Middle frontal gyrus (tissue), 1 donor: ENCODE measurements around the gene RGMB.

ENCODE experiments used
- DNase-seq: peaks from one replicate; pipeline ENCODE4 v3.0.0-alpha.2; 2015; ENCODE audit warnings: low spot score; ENCODE audit errors: extremely low spot score

Gene RGMB

GRCh38 chr5:98768160-98768959 is 5.1 kb upstream of the RGMB start:
- peak; percentile 55 for DNase-seq

DNA sequence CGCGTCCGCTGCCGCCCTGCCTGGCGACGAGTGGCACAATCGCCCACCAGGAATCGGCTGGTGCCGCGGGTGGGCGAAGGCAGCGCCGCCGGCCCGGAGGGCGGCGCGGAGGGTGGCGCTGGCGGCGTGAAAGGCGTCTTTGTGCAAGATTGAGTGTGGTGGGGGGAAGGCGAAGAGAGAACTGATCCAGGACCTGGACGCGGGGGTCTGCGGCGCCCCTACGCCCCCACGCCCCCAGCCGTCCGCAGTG is 4.6 kb upstream of the RGMB start:
- DNase-seq, result no peak

DNA sequence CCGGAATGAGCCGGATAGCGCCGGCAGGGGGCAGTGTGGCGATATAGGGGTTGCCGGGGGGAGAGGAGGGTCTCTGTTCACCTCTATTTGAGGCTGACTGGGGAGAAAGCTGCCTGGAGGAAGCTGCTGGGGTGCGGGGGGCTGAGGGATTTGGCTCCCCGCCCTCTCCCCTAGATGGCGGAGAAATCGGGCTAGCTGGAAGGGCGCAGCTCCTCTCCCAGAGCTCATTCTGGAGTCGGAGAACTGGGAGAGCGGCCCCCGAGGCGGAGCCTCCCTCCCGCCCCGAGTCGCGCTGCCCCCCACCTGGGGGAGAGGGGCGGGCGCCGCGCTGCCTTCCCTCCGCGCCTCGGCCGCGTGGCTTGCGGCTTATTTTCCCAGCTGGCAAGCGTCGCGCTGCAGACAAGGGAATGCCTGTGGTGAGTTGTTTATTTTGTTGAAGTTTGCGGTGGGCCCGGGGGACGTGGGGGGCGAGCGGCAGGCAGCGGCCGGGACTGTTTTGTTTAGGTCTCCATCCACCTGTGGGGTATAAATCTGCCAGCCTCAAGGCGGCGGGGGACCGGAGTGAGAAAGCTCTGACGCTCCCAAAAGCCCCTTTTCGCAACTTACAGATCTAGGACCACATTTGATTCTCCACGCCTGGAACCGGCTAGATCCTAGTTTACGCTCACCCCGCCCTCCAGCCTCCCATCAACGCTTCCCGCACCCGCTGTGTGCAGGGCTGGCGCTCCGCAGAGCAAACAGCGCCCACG is 4.1 kb upstream of the RGMB start:
- DNase-seq, result no peak

GRCh38 chr5:98769959-98770208 is 3.6 kb upstream of the RGMB start:
- DNase-seq, result no peak

GRCh38 chr5:98770209-98770910 is 3.1 kb upstream of the RGMB start:
- no peak for DNase-seq

DNA sequence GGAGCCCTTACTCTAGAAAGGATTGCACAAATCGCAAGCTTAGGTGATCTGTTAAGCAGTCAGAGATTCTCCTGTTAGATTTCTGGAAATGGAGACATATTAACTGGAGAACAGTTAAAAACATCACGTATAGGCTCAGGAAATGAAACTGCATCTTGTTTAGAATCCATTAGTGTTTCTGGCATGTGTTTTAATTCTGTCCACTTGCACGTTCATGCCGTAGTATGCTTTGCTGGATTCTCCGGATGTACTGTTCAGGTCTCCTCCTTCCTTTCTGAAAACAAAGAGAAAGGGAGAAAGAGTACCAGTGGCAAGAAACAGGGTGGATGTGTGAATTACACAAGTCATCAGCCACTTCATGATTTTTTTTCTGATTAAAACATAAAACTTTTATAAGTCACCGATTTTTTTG is 2.5 kb upstream of the RGMB start:
- DNase-seq, result no peak

DNA sequence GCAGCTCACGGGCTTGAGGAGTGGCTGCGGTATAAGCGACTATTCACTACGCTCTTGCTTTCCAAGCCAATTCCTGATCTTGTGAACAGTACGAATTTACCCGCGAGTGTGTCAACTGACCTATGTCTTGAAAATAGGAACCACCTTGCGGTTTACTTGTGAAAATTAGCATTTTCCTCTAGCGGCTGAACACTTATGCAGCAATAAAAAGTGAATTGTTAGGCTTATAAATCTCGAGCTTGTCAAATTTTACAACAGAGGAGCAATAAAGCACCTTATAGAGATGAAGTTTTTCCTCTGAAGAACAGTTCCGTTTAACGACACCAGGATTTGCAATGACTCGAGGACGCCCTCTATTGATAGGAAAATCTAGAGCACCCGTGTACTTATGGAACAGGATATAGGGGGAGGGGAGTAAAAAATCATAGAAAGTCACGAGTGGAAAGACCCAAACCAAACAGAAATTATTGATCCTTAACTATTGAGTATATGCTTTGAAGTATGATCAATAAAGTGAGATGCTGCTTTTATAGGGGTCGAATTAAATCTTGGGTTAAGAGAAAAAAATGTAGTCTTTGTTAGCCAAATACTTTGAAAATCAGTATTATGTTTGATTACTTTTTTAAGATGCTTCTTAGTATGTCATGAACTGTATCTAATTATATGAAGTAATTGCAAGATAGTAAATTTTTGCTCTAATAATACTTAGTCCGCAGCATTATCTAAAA is 1.9 kb upstream of the RGMB start:
- DNase-seq, result peak; percentile 84

DNA sequence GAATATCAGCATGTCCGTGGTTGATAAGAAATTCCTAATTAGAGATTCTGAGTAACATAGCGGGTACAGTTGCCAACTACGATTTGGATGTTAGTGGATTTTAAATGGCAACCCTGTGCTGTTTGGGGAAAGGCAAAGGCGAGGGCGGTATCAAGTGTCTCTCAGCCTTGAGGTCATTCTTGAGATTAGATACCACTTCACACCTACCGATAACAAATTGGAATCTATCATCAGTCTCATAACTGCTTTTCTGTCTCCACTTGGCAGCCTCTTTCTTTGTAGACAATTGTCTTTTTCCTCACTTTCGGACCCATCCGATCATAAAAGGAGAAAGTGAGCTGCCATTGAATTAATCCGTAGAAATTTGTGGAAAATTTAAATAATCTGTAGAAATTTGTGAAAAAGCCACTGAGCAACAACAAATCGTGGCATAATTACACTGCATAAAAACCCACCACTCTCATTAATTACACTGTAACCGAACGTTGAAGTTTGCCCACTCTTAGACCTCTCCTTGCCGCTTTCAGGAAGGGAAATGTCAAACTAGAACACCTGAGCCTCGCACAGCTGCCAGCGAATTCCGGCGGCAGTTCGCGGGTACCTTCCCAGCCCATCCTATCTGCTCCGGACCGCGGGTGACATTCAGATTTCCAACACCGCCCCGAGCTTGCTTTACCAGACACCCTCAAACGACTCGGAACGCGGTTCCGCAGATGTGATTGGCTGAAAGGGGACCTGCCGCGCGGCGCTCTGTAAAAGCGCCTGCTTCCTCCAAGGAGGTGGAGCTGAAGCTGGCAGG is 849 bp upstream of the RGMB start:
- peak; percentile 35 for DNase-seq

DNA sequence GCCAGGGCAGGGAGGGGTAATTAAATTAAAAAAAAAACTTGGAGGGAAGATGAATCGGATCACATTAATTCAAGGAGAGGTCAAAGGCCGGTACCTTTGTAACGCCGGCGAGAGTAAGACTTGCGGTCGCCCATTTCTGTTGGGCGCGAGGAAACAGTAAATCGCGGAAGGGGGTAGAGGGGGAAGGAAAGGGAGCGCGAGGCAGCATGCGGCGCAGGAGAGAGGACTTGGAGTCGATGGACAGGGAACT is 324 bp upstream of the RGMB start:
- DNase-seq, result no peak

DNA sequence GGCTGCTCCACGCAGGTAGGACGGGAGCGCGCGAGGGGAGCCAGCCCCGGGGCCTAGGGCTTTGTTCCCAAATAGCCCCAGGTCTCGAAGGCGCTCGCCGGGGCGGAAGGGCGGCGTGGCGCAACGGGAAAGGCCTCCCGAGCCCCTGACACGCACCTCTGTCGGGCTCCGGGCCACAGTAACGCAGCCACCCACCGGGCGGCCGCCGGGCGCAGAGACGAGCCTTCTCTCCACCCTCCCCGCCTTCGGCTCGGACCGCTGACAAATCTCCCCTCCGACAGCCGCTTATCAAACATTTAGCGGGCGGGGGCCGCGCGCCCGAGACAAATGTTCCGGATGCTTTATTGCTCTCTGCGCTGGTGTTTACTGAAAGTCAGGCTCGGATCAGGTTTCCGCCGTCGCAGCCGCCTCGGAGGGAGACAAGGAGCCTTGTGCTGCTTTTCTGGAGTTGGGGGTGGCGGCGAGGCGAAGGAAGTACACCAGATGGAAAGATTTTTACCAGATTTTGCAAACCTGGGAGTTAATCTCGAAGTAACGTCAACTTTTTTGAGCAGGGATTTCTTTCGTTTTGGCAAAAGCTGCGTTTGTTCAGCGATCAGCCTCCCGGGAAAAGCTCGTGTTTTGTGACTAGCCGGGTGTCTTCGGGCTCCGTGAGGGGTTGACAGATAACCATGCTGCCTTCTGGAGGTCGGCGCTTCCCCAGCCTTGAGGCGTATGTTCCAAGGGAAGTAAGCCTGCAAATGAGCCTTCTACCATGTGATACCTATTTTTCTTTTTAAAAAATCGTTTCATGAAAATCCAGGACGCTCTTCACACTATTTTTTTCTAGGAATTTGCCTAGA is 950 bp downstream of the RGMB start:
- DNase-seq, result no peak

DNA sequence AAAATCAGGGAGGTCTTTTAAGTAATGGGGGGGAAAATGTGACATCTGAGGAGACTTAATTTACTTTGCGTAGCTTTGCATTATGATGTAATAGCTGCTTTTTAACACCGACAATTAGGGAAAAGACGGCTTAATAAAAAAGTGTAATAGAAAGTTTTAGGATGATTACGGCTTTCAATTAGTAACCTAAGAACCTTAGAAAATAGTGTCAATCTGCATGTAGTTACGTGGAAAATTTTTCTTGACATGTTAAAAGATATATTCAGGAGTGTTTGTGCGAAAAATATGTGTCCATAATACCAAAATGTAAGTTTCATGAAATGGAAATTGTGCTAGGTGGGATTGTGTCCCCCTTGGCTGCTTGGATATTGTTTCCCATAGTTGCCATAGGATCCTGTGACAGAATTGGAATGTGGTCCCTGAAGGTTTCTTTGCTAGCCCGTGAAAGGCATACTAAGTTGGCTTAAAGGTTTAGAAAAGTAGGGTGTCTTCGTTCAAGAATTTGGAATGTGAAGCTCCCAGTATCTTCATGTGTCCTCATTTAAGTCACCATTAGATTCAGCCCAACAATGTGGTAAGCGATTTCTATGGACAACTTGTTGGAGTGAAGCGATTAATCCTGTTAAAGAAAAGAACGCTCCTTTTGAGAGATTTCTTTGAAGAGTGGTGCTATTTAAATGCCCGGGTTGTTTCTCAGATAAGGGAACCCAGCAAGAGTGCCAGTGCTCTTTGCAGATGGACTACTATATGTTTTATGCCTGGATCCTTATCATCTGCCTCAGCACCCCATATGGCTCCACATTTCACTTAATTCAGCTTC is 2.0 kb downstream of the RGMB start:
- DNase-seq, result no peak

DNA sequence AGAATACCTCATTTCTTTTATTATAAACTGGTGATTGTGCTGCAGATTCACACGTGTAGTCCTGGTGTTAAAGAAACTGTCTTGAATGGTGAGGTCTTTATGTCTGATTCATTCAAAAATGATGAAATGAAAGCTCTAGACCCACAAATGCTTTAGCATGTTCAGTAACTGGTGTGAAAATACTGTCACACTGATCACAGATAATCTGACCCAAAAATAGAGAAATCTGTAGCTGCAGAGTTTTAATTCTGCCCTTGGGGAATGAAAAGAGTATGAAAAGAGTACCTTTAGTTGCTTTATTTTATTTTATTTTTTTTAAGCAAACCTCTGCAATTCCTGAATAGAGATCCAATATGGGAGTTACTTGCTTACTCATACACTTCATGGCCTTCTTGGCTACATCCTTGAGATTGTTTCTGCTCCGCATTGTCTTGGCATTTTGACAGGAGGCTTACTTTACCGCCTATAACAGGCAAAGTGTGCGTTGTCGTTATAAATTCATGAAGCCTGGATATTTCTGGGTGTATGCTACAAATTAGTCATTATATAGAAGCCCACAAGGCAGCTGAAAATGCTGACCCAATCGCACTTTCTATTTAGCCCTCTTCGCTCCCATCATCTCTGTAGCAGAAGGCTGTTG is 2.7 kb downstream of the RGMB start:
- DNase-seq, result no peak

DNA sequence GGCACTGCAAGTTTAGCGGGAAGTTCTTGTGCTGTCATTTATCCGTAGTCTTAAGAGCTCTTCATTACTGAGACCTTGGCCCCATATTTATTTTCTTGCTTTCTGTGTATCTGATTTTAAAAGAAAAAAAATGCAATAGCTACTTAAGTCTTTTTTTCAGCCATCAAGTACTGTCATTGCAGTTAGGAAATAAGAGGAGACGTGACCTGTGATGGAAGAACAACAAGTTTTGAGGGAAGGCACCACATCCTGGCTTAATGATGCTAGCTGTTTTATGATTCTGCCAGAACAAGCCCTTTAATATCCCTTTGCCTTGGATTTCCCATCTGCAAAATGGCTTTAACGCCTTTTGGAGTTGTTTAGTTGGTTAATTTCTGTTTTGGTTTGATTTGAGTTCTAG is 3.8 kb downstream of the RGMB start:
- DNase-seq, result no peak

DNA sequence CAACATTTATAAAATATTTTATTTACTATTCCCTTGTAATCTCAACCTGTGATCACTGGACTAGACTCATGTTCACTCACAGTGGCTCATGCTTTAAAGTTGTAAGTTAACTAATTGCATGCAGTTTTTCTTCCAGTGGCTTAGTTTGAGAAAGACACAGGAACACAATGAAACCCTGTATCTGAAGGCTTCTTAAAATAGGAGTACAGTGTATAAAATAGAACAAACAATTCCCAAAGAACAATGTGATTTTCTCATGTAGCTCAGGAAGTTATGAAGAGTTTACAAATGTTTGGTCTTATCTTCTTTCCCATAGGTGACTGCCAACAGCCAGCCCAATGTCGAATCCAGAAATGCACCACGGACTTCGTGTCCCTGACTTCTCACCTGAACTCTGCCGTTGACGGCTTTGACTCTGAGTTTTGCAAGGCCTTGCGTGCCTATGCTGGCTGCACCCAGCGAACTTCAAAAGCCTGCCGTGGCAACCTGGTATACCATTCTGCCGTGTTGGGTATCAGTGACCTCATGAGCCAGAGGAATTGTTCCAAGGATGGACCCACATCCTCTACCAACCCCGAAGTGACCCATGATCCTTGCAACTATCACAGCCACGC is 5.9 kb downstream of the RGMB start:
- no peak for DNase-seq

GRCh38 chr5:98780390-98780789 is 6.9 kb downstream of the RGMB start:
- no peak for DNase-seq

DNA sequence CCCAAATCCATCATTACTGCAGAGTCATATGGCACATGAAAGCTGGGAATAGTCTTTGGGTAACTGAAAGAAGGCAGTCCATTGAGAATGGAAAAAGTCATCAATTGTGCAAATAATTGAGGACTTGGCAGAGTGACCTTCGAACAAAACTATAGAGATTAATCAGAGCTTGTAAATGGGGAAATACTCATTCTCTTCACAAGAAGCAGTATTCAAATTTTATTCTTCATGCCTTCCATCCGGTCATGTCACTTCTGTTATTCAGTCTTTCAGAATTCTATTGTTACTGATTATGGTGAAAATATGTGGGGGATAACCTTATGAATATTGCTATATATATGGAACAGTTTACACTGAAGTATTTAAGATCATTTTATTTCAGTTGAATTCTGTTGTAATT is 8.1 kb downstream of the RGMB start:
- DNase-seq, result no peak

DNA sequence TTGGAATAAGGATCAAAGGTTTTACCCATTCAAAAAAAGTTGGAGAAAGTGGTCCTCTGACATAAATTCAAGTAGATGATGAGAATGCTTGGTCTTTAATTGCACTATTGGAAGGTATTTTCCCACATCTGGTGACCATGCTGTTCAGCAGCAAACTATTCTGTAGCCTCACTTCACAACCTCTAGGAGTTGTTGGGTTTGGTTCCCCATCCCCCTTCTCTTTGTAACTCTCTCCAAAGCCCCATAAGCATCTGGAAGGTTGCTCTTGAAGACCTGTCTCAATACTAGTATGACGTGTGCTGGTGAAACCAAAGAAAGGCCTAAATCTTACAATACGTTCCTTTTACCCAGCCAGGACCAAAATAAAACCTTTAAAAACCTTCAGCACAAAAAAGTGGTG is 8.5 kb downstream of the RGMB start:
- no peak for DNase-seq

DNA sequence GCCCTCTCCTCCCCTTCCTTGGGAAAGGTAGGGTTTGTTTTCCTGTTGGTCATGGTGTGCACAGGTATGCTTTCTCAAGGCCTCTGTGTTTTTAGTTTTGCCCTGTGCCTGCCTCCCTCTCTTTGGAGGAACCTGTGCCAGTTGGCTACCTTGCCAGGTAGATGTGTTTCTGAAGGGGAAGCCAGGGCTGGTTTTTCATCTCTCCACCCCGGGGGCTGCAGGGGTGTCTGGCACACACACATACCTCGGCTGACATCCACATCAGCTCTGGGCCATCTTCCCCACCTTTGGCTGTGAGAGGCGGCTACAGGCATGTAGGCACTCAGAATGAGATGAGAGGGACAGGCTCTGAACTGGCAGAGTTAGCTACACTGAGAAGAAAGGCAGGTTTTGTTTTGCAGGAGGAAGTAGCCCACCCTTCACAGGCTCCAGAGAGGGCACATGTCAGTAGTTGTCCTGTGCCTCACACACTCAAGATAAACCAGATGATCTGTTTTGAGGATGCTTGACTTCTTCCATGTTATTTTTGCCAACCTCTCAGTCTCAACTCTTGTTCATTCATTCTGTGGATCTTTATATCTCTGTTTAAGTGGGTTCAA is 9.7 kb downstream of the RGMB start:
- DNase-seq, result no peak

DNA sequence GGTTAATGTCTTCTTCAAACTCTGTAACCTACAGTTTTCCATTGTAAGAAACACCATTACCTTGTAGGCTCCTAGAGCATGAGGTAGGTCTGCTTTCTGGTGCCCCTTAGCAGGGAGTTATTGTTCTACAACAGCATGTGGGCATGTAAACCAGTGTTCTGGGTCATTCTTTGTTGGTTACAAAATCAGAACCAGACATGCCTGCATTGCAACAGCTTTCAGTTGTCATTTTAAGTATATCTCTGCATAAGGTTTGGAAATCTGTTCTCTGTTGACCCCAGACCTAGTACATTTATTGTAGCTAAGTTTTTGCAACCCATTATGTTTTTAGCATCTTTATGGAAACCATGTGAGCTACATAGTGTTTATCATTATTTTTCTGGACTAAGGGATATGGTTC is 10.9 kb downstream of the RGMB start:
- no peak for DNase-seq
